GM12873 (cell line): Measurements from ENCODE around the gene NPAS3.

ENCODE experiments used
- CTCF ChIP-seq: IDR thresholded peaks from 2 replicates; pipeline ENCODE4 v1.5.1; 2012; ENCODE audit warnings: low read depth, mild to moderate bottlenecking, moderate library complexity, low read length, control low read depth; ENCODE audit not compliant: insufficient read depth; ENCODE audit errors: missing control alignments

The NPAS3 gene

GRCh38 chr14:33705490-33705889 lies 766.8 kb downstream of the NPAS3 start:
- TF ChIP-seq CTCF, result no peak

- no peak for TF ChIP-seq CTCF
These were observed 769.0 kb downstream of the NPAS3 start for GRCh38 chr14:33707716-33708115.

GRCh38 chr14:33709283-33709682 lies 770.6 kb downstream of the NPAS3 start:
- no peak for TF ChIP-seq CTCF

- no peak for TF ChIP-seq CTCF
These were observed 771.0 kb downstream of the NPAS3 start for GRCh38 chr14:33709711-33710110.

GRCh38 chr14:33710273-33710672 lies 771.6 kb downstream of the NPAS3 start:
- no peak for TF ChIP-seq CTCF

GRCh38 chr14:33711194-33711593 lies 772.5 kb downstream of the NPAS3 start:
- no peak for TF ChIP-seq CTCF

- no peak for TF ChIP-seq CTCF
These were observed 773.1 kb downstream of the NPAS3 start for GRCh38 chr14:33711811-33712216.

GRCh38 chr14:33714527-33715226 lies 776.0 kb downstream of the NPAS3 start:
- TF ChIP-seq CTCF, result no peak
